GM18526 (cell line): ENCODE results near the gene RSRP1.

Source experiments
- POLR2A ChIP-seq: IDR thresholded peaks from 3 replicates; pipeline ENCODE4 v1.6.1; 2011; ENCODE audit not compliant: insufficient read length; ENCODE audit errors: extremely low read depth

Gene RSRP1

DNA sequence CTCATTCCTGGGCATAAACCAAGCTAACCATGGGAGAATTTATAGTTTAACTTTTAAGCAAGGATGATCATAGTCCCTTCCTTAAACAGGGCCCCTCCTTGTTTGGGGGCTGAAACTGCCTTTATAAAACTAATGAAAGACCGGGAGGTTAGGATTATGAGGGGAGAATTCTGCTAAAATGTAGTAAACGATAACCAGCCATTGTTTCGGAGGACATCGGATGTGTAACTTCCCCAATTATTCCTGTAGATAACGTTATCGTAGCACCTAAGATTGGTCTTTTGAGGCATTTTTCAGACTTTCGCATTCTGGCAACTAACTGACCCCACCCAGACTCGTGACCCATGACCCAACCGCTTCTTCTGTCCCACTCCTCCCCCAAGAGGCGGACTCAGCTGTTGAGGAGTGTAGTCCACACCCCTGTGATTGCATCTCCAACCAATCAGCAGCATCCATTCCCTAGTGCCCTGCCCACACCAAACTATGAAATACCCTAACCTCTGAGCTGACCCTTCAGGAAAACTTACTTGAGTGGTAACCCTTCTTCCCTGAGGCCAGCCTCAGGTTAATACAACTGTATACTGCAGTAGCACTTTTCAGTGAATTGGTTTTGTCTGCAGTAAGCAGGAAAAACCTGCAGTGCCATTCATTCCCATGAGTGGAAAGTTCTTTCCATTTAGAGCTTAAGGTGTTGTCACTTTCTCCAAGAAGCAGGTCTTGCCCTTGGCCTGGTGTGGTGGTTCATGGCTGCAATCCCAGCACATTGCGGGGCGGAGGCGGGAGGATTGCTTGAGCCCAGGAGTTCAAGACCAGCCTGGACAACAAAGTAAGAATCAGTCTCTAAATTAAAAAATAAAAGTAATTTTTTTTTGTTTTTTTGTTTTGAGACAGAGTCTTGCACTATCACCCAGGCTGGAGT, 14.1 kb downstream of the RSRP1 start:
- peak; percentile 38 for TF ChIP-seq POLR2A

DNA sequence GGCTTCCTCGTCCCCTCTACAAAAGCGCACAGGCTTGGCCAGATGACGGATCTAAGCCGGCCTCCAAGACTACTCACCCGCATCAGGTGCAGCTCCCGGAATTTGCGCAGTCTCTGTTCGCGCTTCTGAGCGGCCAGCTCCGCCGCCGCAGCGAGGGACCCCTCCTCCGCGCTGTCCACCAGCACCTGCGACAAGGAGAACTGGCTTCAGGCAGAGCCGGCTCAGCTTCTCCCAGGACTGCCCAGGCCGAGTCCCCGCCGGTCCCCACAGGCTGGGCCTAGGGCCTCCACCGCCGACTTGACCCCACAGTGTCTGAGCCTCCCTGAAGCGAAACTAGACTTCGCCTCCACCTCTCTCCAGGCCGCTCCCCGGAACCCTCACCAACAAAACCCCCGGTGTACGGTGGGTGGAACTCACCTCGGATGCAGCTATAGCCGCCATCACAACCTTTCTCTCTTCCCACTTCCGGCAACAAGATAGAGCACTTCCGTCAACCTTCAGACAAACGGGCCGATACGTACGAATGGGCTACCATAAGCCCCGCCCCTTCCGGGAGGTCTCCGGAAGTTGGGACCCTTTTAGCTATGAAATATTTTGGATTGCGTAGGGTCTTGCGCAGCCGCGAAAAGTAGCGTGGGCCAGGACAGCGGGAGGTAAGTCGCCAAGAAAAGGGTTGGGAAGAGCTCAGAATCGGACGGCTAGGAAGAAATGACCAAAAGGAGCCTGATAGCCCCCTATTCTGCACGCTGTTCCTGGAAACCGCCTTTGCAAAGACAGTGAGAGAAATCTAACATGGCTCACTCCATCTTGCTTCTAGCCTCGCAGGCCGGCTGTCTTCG, 15.0 kb downstream of the RSRP1 start, which contains the start of gene SYF2:
Gene SYF2, minus strand, starts transcription at position 476 of the 839 bp plus-strand sequence. Its CDS starts 35 bp downstream, at position 441.
- peak; percentile 63 for TF ChIP-seq POLR2A

DNA sequence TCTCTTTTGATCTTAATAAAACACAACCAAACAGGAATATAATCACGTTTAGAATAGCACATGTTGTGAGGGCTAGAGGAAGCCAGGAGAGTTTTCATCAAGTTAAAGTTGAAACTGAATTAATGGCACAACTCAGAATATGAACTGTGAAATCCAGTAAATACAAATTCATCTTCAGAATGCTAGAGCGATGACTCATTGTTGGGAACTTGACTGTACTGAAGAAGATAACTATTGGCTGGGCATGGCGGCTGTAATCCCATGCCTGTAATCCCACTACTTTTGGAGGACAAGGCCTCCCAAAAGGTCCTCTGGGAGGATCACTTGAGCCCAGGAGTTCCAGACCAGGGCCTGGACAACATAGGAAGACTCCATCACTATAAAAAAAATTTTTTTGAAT, 23.8 kb downstream of the RSRP1 start:
- no peak for TF ChIP-seq POLR2A

DNA sequence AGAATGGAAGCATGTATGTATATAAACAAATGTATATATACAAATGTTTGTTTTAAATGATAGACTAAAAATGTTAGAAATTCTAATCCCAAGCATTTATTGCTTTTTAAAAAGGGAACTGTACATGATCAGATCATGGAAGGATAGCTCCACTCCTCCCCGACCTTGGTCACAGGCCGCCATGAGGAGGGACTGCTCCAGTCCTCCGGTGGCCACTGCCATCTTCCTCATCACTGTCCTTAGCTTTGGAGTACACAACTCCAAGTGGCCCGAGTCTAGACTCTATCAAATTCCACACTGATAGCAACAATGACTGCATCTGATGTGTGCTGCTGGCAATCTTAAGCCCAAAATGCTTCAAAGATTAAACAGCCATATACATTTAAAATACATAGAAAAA, 24.6 kb downstream of the RSRP1 start:
- no peak for TF ChIP-seq POLR2A

DNA sequence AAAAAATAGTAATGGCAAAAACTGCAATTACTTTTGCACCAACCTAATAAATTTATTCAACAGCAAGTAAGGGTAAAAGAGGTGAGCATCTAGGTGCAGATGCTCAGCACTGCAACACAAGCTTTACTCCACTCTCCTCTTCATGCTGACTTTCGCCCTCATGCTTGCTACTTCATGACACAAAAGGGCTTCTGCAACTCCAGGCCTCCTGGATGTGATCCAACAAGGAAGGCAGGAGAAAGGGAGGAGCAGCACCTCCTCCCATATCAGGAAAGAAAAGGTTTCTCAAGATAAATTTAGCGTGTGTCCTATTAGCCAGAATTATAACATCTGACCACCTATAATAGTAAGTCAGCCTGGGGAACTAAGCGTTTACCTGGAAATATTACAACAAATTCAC, 26.6 kb downstream of the RSRP1 start:
- TF ChIP-seq POLR2A = no peak

DNA sequence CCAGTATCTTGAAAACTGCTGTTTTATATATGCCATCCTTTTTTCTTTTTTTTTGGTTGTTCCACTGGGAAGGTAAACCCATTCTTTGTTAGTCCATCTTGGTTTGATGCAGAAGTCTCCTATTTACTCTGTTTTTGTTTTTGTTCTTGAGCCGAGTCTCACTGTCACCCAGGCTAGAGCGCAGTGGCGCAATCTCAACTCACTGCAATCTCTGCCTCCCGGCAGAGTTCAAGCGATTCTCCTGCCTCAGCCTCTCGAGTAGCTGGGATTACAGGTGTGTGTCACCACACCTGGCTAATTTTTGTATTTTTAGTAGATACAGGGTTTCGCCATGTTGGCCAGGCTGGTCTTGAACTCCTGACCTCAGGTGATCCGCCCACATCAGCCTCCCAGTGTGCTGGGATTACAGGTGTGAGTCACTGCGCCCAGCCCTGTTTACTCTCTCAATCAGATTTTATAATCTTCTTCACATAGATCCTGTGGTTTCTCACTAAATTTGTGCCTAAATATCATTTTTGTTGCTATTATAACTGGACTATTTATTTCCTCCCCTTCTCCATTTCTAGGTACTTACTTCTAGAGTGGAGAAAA, 27.5 kb downstream of the RSRP1 start:
- no peak for TF ChIP-seq POLR2A

DNA sequence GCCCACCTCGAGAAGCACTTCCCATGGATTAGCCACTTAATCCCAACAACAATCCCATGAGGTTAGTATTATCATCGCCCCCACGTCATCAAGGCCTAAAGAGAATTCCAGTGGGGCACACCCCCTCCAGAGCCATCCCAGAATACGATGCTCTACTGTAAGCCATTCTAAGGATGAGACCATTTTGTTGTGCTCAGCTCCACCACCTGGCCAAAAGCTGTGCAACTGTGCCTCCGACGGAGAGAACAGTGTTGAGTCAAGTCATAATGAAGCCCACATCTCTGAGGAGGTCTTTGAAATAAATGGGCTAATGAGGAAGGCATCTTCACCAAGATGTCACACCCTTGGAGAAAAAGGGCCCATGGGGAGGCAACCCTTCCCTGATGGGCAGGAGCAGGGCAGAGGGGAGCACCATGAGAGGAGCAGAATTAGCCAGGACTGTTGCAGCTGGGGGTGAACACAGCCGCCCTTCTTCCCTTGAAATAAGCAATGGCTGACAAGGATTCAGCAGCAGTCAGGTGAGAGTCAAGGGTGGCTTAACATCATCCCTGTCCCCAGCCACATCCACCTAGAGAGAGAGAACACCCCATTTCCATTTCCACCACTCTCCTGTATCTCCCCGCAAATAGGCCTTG, 29.5 kb downstream of the RSRP1 start:
- TF ChIP-seq POLR2A = no peak

DNA sequence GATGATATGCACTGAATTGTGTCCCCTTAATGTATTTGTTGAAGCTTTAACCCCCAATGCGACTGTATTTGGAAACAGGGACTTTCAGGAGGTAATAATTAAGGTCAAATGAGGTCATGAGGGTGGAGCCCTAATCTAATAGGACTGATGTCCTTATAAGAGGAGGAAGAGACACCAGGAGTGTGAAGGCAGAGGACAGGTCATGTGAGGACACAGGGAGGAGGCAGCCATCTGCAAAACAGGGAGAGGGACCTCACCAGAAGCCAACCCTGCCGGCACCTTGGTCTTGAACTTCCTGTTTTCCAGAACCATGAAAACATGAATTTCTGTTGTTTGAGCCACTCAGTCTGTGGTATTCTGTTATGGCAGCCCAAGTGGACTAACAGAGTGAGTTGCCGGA, 30.2 kb downstream of the RSRP1 start:
- TF ChIP-seq POLR2A = no peak

DNA sequence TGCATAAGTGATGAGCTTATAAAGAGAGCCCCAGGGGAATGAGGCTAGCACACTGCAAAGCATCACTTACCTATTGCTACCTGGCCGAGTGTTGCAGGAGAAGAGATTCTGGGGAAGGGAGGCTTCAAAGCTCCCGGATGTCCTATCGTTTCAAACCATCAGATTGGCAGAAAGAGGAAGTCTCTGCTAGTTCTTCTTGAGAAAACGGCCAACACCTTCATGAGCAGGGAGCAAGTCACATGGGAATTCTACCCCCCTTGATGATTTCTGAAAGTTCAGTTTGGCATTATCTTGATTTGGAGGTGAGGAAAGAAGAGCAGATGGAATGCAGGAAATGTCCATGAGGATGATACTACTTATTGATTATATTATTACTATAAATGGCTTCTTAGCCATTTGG, 31.1 kb downstream of the RSRP1 start:
- TF ChIP-seq POLR2A = no peak

DNA sequence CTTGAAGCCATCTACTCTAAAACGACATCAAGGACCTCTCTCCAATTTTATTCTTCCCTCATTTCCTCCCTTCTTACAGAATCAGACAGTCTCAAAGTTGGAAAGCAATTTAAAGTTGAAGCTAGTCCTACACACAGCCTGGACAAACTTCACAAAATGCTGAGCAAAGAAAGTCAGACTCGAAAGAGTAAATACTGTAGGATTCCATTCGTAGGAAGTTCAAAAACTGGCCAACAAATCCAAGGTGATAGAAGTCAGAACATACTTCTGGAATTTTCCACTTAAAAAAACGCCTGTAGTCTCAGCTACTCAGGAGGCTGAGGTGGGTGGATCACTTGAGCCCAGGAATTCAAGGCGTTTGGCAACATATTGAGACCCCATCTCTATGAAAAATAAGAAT, 34.5 kb downstream of the RSRP1 start:
- TF ChIP-seq POLR2A = no peak

DNA sequence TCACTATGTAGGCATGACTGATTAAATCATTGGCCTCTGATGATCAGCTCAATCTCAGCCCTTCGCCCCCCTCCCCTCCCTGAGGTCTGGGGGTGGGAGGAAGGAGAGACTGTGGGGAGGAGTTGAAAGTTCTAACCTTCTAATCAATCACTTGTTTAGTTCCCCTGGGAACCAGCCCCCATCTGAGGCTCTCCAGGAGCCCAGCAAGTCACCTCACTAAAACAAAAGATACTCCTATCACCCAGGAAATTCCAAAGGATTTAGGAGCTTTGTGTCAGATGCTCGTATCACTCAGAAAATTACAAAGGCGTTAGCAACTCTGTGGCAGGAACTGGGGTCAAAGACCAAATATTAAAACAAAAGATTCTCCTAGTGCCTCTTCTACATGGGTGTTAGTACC, 36.5 kb downstream of the RSRP1 start:
- no peak for TF ChIP-seq POLR2A

DNA sequence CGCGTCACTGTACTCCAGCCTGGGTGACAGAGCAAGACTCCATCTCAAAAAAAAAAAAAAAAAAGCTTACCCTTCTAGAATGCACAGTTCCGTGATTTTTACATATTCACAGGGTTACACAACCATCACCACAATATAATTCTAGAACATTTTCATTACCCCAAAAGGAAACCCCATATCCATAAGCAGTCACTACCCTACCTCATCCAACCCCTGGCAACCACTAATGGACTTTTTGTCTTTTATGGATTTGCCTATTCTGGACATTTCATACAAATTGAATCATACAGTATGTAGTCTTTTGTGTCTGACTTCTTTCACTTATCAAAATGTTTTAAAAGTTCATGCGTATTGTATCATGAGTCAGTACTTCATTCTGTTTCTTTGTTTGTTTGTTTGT, 37.7 kb downstream of the RSRP1 start:
- TF ChIP-seq POLR2A = no peak

DNA sequence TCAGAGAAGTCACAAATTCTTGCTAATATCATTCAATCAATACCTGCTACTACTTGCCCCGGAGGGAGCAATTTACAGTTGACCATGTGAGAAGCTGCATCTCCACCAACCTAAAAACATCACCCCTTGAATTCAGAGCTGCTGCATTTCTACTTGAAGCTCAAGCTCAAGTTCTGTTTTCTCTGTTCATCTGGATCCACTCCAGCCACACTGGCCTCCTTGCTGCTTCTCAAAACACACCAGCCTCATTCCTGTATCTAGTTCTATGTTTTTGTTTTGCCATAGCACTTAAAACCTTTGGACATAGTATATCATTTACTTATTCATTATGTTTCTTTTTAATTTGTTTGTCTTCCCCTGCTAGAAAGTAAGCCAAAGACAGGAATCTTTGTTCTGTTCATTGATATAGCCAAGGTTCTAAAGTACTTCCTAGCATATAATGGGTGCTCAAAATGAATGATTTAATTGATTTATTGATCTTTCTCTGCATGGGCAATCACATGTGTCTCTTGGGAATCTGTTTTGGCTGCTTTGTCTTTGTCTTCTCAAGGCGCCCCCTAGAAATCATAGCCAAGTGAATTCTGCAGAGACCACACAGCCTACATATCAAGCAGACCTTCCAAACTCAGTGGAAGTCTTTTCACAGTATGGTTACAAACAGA, 38.6 kb downstream of the RSRP1 start:
- no peak for TF ChIP-seq POLR2A

DNA sequence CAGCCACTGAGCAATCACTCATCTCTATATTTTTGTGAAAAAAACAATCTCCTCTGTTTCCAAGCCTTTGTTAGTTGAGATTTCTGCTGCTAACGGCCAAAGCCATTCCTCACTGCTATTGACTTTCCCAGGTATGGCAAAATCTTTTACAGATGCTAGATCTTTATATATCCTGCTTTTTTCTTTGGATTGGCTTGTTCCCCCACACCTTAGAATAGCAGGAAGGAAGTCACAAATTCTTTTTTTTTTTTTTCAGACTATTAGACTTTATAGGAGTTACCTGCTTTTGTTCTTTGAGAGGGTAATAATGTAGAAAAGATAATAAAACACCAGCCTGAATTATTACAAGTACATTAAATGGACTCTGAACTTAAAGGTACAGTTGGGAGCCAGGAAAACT, 39.2 kb downstream of the RSRP1 start:
- no peak for TF ChIP-seq POLR2A

DNA sequence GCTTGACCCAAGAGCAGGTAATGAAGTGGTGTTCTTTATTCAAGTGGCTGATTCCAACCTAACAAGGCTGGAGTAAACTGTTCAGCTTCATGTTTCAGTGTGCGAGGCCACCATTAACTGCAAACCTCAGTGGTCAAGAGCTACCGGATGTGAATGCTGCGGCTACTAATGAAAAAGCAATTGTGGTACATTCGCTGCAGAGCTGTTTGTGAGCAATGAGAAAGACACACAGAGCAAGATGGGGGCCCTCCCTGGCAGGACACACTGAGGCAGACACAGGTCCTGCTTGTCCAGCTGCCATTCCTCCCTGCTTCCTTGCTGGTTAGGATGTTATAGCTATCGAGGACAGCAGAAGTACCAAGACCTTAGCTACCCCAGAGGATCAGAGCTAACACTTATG, 41.1 kb downstream of the RSRP1 start:
- no peak for TF ChIP-seq POLR2A
